ENCODE results near the gene OR51M1. TPM values are rescaled to one million over a fixed set of nuclear protein-coding genes. Genes with fewer than 3 reads are reported as not detected.

OR51M1 gene
- total RNA-seq, 4 donors from 2014 or later: not detected

- TF ChIP-seq CTCF (IDR thresholded peaks at IDR 0.05 in 4 of 5, conservative IDR thresholded peaks at IDR 0.05 in 1 of 5): peak in 2 of 5 experiments; percentile 24 to 30
- no peak for TF ChIP-seq POLR2A (IDR thresholded peaks at IDR 0.05)
- Histone ChIP-seq H3K36me3 (no peaks in the 10 kb centered on the region), H3K4me3 (no peak overlapping the region), H3K27me3 (no peaks in the 10 kb centered on the region), H3K27ac (no peak overlapping the region), H3K4me1 (no peaks in the 10 kb centered on the region), H3K9me3 (no peaks in the 10 kb centered on the region)
- in situ Hi-C loops (cut with MboI; ENCODE audit: low sequenced_read_pairs in 4 of 4): no loop called here
- DNase-seq (no peak), ATAC-seq (no peak)
- intact Hi-C loops (cut with DNase I; ENCODE audit: low total_unique reads): no loop called here
These were observed 2.8 kb upstream of the OR51M1 start for GRCh38 chr11:5380740-5381342.

- Histone ChIP-seq H3K4me1 (no peaks in the 10 kb centered on the region), H3K27me3 (no peaks in the 10 kb centered on the region), H3K36me3 (no peaks in the 10 kb centered on the region), H3K9me3 (no peaks in the 10 kb centered on the region), H3K4me3 (no peak overlapping the region), H3K27ac (no peak overlapping the region)
- DNase-seq: no peak
- intact Hi-C loops (cut with DNase I; ENCODE audit: low total_unique reads) (no loop called here), in situ Hi-C loops (cut with MboI; ENCODE audit: low sequenced_read_pairs in 4 of 4) (no loop called here)
- TF ChIP-seq CTCF (IDR thresholded peaks at IDR 0.05 in 4 of 5, conservative IDR thresholded peaks at IDR 0.05 in 1 of 5) (no peak), POLR2A (IDR thresholded peaks at IDR 0.05) (no peak)
- ATAC-seq: no peak
These were observed 723 bp downstream of the OR51M1 start for GRCh38 chr11:5384335-5384734.

- no peak for DNase-seq
- H3K27me3 ChIP-seq: no peaks in the 10 kb centered on the region
- no peak overlapping the region for H3K27ac ChIP-seq
- ATAC-seq: no peak
- TF ChIP-seq CTCF (IDR thresholded peaks at IDR 0.05 in 4 of 5, conservative IDR thresholded peaks at IDR 0.05 in 1 of 5): no peak
- no peak for TF ChIP-seq POLR2A (IDR thresholded peaks at IDR 0.05)
- no peaks in the 10 kb centered on the region for H3K36me3 ChIP-seq
- in situ Hi-C loops (cut with MboI; ENCODE audit: low sequenced_read_pairs in 4 of 4) (no loop called here), intact Hi-C loops (cut with DNase I; ENCODE audit: low total_unique reads) (no loop called here)
- H3K9me3 ChIP-seq: no peaks in the 10 kb centered on the region
- H3K4me1 ChIP-seq: no peaks in the 10 kb centered on the region
- no peak overlapping the region for H3K4me3 ChIP-seq
These were observed 6.6 kb downstream of the OR51M1 start for GRCh38 chr11:5390210-5390609.

- no peaks in the 10 kb centered on the region for H3K27me3 ChIP-seq
- in situ Hi-C loops (cut with MboI; ENCODE audit: low sequenced_read_pairs in 4 of 4): no loop called here
- intact Hi-C loops (cut with DNase I; ENCODE audit: low total_unique reads): no loop called here
- H3K4me1 ChIP-seq: no peaks in the 10 kb centered on the region
- H3K9me3 ChIP-seq: no peaks in the 10 kb centered on the region
- TF ChIP-seq CTCF (IDR thresholded peaks at IDR 0.05 in 4 of 5, conservative IDR thresholded peaks at IDR 0.05 in 1 of 5) (no peak), POLR2A (IDR thresholded peaks at IDR 0.05) (no peak)
- DNase-seq (no peak), ATAC-seq (no peak)
- no peak overlapping the region for H3K4me3 ChIP-seq
- no peak overlapping the region for H3K27ac ChIP-seq
- no peaks in the 10 kb centered on the region for H3K36me3 ChIP-seq
These were observed 10.5 kb downstream of the OR51M1 start for GRCh38 chr11:5394091-5394490.

GRCh38 chr11:5398936-5399335 is 15.3 kb downstream of the OR51M1 start:
- DNase-seq: no peak
- intact Hi-C loops (cut with DNase I; ENCODE audit: low total_unique reads): no loop called here

More at GRCh38 chr11:5398936-5399335, 15.3 kb downstream of the OR51M1 start:
- no peak for TF ChIP-seq POLR2A (IDR thresholded peaks at IDR 0.05)
- no peak for TF ChIP-seq CTCF (IDR thresholded peaks at IDR 0.05 in 4 of 5, conservative IDR thresholded peaks at IDR 0.05 in 1 of 5)
- H3K4me3 ChIP-seq: no peak overlapping the region
- no peaks in the 10 kb centered on the region for H3K27me3 ChIP-seq
- no peak for ATAC-seq
- in situ Hi-C loops (cut with MboI; ENCODE audit: low sequenced_read_pairs in 4 of 4): no loop called here
- H3K27ac ChIP-seq: no peak overlapping the region
- no peaks in the 10 kb centered on the region for H3K4me1 ChIP-seq
- no peaks in the 10 kb centered on the region for H3K9me3 ChIP-seq
- H3K36me3 ChIP-seq: no peaks in the 10 kb centered on the region
